Stimulated activated naive CD4-positive, alpha-beta T cell treated with Interleukin-2 at 50 U/mL for 16 hours (primary cell): ENCODE results near the gene SDE2.
"Not testable (repeated sequence)": the region's sequence is repeated elsewhere in the genome, so short reads cannot be mapped to it uniquely, and the experiment has no call there.

Source experiments
- DNase-seq: peaks from one replicate; lab custom pipeline; 2025; lab: John Stamatoyannopoulos, UW

Gene SDE2

GRCh38 chr1:225975146-225975545 lies 24.0 kb downstream of the SDE2 start:
- not testable (repeated sequence) for DNase-seq

DNA sequence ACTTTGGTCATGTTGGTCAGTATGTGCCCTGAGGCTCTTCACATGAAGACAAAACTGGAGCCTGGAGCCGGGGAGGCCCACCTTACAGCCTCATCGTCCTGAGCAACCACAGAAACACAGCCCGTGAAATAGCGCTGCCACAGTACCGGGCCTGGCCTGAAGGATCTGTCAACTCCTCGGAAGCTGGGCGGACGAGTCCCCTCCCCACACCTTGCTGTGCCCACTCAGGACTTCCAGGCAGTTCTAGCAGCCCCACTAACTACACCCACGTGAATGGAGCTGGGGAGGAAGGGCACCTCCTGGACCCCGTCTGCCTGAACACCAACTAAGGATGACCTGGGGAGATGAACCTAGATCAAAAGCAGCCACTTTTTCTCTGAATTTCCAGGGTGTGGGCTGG lies 24.7 kb downstream of the SDE2 start:
- DNase-seq, result no peak

GRCh38 chr1:225973158-225973557 lies 26.0 kb downstream of the SDE2 start:
- no peak for DNase-seq

GRCh38 chr1:225972344-225973152 lies 26.6 kb downstream of the SDE2 start:
- no peak for DNase-seq

- DNase-seq, result not testable (repeated sequence)
Observed at GRCh38 chr1:225970592-225971157, 28.5 kb downstream of the SDE2 start.

GRCh38 chr1:225969751-225970150 lies 29.4 kb downstream of the SDE2 start:
- DNase-seq, result not testable (repeated sequence)

DNA sequence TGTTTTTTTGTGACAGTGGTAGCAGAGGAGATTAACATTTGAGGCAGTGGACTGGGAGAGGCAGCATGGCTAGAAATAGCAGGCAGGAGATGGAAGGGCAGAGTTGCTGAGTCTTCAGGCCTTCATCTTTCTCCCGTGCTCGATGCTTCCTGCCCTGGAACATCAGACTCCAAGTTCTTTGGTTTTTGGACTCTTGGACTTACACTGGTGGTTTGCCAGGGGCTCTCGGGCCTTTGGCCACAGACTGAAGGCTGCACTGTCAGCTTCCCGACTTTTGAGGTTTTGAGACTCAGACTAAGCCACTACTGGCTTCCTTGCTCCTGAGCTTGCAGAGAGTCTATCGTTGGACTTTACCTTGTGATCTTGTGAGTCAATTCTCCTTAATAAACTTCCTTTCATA lies 33.9 kb downstream of the SDE2 start:
- DNase-seq, result no peak

- no peak for DNase-seq
Observed at GRCh38 chr1:225963735-225964530, 35.2 kb downstream of the SDE2 start.

DNA sequence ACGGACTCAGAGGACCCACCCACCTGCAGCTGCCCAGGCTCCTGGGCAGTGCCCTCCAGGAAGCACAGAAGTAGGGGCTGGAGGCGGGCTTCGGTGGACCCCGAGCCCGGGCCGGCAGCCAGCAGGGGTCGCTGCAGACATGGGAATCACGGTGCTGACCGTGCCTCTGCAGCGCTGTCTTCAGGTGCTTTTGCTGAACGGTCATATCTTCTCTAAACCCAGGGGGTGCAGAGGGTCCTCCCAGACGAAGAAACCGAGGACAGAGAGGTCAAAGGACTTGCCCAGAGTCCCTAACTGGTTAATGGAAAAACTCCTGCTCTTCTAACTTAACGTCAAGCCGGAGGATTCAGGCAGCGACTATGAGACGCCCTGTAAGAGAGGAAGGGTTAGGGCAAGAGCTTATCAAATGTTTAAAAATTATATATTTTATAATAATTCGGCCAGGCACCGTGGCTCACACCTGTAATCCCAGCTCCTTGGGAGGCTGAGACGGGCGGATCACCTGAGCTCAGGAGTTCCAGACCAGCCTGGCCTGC lies 36.6 kb downstream of the SDE2 start:
- DNase-seq, result peak; percentile 42

- DNase-seq, result no peak
Observed at GRCh38 chr1:225961659-225962439, 37.3 kb downstream of the SDE2 start.

GRCh38 chr1:225958041-225958440 lies 41.1 kb downstream of the SDE2 start:
- no peak for DNase-seq

DNA sequence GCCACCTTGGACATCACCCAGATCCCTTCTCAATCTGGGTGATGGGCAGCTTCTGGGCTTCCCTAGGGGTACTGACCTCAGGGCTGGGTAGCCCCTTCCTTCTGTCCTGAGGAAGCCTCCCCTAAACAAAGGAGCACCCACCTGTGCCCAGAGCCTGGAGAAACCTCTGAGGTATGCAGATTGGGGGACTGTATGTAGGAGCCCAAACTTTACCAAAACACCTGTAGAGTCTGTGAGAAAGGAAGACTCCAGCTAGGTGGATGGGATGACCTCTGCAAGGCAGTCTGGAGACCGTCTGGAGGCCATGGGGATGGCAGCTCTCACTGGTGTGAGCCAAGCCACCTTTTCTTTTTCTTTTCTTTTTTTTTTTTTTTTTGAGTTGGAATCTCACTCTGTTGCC lies 44.4 kb downstream of the SDE2 start:
- no peak for DNase-seq

- no peak for DNase-seq
Observed at GRCh38 chr1:225953315-225953714, 45.8 kb downstream of the SDE2 start.

- no peak for DNase-seq
Observed at GRCh38 chr1:225950905-225951497, 48.1 kb downstream of the SDE2 start.

- DNase-seq, result no peak
Observed at GRCh38 chr1:225949041-225949440, 50.1 kb downstream of the SDE2 start.

GRCh38 chr1:225946803-225947202 lies 52.3 kb downstream of the SDE2 start:
- DNase-seq, result no peak

GRCh38 chr1:225946082-225946620 lies 53.0 kb downstream of the SDE2 start:
- no peak for DNase-seq

GRCh38 chr1:225945564-225945963 lies 53.6 kb downstream of the SDE2 start:
- no peak for DNase-seq

DNA sequence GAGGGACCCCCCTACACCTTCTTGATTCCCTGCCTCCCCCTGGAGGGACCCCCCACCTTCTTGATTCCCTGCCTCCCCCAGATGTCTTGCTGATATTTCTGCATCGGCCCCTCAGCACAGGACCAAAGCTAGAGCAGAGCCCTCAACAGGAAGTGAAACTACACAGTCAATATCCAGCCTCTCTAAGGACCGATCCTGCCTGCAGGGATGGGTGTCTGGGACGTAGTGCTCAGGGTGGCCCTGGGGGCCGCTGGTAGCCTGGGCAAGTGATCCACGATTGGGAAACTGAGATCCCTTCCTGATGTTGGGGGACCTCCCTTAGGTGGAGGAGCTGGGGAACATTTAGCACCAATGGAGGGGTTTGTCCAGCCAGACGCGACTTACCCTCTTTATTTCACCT lies 54.2 kb downstream of the SDE2 start:
- DNase-seq, result no peak

- no peak for DNase-seq
Observed at GRCh38 chr1:225944387-225944786, 54.8 kb downstream of the SDE2 start.

DNA sequence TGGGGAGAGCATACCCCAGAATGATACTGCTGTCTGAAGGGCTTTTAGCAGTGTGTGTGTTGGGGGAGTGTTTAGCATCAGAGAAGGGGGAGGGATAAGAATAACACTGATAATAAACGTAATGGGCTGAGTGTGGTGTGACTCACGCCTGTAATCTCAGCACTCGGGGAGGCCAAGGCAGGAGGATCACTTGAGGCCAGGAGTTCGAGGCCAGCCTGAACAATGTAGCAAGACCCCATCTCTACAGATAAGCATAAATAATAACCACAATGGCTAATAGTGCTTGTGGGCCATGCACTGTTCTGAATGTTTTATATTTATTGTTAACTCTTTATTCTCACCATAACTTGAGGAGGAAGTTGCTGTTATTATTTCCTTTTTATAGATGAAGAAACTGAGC lies 55.6 kb downstream of the SDE2 start:
- no peak for DNase-seq
